ENCODE results near the gene PRMT1. TPM values are rescaled to one million over a fixed set of nuclear protein-coding genes. Genes with fewer than 3 reads are reported as not detected.
A peak's percentile ranks its signal among the peaks of the same experiment; 100 is the strongest.

Gene PRMT1
- total and polyA plus RNA-seq, 2 of the 13 experiments (the other 11 are each of a cell fraction or from before 2014, with no cell fraction given) = 324 to 374 TPM

DNA sequence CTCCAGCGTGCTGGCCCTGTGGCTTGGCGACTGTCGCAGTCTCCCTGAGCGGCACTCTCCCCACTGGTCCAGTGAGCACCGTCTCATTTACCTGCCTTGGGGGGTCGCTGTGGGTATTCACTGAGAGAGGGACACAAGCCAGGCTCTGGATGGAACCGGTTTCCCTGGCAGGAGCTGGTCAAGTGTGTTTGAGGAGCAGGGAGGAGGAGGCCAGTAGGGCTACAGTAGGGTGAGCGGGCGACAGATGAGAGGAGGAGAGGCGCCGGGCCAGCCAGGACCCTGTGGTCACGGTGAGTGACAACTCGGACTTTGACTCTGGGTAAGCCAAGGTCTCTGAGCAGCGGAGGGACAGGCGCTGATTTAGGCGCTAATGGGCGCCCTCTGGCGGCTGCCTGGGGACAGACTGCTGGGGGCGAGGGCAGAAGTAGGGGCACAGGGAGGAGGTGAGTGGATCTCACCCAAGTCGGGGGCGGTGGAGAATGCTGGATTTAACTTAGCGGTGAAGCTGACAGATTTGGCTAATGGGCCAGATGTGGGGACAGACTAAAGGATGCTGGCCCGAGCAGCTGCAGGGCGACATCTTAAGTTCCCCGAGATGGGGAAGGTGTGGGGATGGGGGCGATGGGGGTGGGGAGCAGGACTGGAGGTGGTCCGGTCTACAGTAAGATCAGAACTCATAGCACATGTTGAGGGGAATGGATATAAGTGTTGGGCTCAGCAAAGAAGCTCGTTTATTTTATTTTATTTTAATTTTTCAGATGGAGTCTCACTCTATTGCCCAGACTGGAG lies 4.7 kb upstream of the PRMT1 start (continued):
- TF ChIP-seq, protein P1, sequence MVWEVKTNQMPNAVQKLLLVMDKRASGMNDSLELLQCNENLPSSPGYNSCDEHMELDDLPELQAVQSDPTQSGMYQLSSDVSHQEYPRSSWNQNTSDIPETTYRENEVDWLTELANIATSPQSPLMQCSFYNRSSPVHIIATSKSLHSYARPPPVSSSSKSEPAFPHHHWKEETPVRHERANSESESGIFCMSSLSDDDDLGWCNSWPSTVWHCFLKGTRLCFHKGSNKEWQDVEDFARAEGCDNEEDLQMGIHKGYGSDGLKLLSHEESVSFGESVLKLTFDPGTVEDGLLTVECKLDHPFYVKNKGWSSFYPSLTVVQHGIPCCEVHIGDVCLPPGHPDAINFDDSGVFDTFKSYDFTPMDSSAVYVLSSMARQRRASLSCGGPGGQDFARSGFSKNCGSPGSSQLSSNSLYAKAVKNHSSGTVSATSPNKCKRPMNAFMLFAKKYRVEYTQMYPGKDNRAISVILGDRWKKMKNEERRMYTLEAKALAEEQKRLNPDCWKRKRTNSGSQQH (CRISPR knock-in tag; IDR thresholded peaks at IDR 0.05; ENCODE audit: low read depth) = peak; percentile 62; the same call in 1 of the 2 replicates
- TF ChIP-seq, protein P2, sequence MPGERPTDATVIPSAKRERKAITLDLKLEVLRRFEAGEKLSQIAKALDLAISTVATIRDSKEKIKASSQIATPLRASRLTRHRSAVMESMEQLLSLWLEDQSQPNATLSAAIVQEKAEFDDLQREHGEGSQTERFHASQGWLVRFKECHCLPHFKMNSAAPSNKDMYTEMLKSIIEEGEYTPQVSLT (CRISPR knock-in tag; IDR thresholded peaks at IDR 0.05; ENCODE audit: borderline replicate concordance, low read depth) = no peak
- TF ChIP-seq CCAR2 (optimal IDR thresholded peaks at IDR 0.05; ENCODE audit: low read depth, low read length) (no peak), MAFK (conservative IDR thresholded peaks at IDR 0.05 in 1 of 2, IDR thresholded peaks at IDR 0.05 in 1 of 2; ENCODE audit: low read length in 2 of 2) (no peak), NCOR1 (IDR thresholded peaks at IDR 0.05; ENCODE audit: borderline replicate concordance, low read length) (peak; percentile 74; the same call in 1 of the 2 replicates), ZBTB3 (CRISPR knock-in tag; IDR thresholded peaks at IDR 0.05; ENCODE audit: borderline replicate concordance, low read depth) (no peak), SAP130 (CRISPR knock-in tag; IDR thresholded peaks at IDR 0.05; ENCODE audit: low read depth) (peak; percentile 90), ZNF841 (CRISPR knock-in tag; IDR thresholded peaks at IDR 0.05; ENCODE audit: borderline replicate concordance) (peak; percentile 40; the same call in 1 of the 2 replicates), ZSCAN30 (CRISPR knock-in tag; IDR thresholded peaks at IDR 0.05) (0 out of 2 replicates have a peak, but pooled peaks have one; percentile 36), ZNF496 (CRISPR knock-in tag; IDR thresholded peaks at IDR 0.05; ENCODE audit: insufficient replicate concordance) (no peak), BORCS8-MEF2B (CRISPR knock-in tag; IDR thresholded peaks at IDR 0.05) (peak; percentile 48; the same call in 1 of the 2 replicates), GATA4 (IDR thresholded peaks at IDR 0.05; ENCODE audit: borderline replicate concordance, low read depth) (no peak), RXRB (CRISPR knock-in tag; IDR thresholded peaks at IDR 0.05; ENCODE audit: borderline replicate concordance) (peak; percentile 58), ZNF274 (CRISPR knock-in tag; IDR thresholded peaks at IDR 0.05) (peak; percentile 81; the same call in 1 of the 2 replicates), ZNF7 (CRISPR knock-in tag; IDR thresholded peaks at IDR 0.05) (no peak), SMAD3 (CRISPR knock-in tag; IDR thresholded peaks at IDR 0.05) (peak; percentile 71; the same call in 1 of the 2 replicates), ZMYM3 (CRISPR knock-in tag; IDR thresholded peaks at IDR 0.05) (peak; percentile 74), ZBTB8A (CRISPR knock-in tag; IDR thresholded peaks at IDR 0.05; ENCODE audit: borderline replicate concordance, low read depth) (no peak), ZNF224 (CRISPR knock-in tag; IDR thresholded peaks at IDR 0.05) (no peak), XBP1 (CRISPR knock-in tag; IDR thresholded peaks at IDR 0.05) (no peak), POGZ (CRISPR knock-in tag; IDR thresholded peaks at IDR 0.05) (peak; percentile 72)
- TF ChIP-seq, protein P3, sequence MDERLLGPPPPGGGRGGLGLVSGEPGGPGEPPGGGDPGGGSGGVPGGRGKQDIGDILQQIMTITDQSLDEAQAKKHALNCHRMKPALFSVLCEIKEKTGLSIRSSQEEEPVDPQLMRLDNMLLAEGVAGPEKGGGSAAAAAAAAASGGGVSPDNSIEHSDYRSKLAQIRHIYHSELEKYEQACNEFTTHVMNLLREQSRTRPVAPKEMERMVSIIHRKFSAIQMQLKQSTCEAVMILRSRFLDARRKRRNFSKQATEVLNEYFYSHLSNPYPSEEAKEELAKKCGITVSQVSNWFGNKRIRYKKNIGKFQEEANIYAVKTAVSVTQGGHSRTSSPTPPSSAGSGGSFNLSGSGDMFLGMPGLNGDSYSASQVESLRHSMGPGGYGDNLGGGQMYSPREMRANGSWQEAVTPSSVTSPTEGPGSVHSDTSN (CRISPR knock-in tag; IDR thresholded peaks at IDR 0.05) = peak; percentile 81
- TF ChIP-seq, protein P4, sequence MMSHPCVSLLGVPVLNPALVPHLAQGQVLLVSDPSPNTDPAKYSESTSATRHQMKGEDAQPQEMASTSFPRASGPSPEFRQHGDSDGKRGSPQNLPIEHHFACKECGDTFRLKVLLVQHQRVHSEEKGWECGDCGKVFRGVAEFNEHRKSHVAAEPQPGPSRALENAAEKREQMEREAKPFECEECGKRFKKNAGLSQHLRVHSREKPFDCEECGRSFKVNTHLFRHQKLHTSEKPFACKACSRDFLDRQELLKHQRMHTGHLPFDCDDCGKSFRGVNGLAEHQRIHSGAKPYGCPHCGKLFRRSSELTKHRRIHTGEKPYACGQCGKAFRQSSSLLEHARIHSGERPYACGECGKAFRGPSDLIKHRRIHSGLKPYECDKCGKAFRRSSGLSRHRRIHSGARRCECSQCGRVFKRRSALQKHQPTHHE (CRISPR knock-in tag; IDR thresholded peaks at IDR 0.05; ENCODE audit: borderline replicate concordance) = no peak
- TF ChIP-seq, protein P5, sequence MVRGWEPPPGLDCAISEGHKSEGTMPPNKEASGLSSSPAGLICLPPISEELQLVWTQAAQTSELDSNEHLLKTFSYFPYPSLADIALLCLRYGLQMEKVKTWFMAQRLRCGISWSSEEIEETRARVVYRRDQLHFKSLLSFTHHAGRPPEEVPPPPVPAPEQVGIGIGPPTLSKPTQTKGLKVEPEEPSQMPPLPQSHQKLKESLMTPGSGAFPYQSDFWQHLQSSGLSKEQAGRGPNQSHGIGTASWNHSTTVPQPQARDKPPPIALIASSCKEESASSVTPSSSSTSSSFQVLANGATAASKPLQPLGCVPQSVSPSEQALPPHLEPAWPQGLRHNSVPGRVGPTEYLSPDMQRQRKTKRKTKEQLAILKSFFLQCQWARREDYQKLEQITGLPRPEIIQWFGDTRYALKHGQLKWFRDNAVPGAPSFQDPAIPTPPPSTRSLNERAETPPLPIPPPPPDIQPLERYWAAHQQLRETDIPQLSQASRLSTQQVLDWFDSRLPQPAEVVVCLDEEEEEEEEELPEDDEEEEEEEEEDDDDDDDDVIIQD (CRISPR knock-in tag; IDR thresholded peaks at IDR 0.05; ENCODE audit: low read depth) = 0 out of 2 replicates have a peak, but pooled peaks have one; percentile 54

Data from HepG2 (cell line).